GM23248 (cell line): ENCODE results near the gene TEX261.

Experiments used
- EZH2 ChIP-seq: fragments of 200-600 bp; sonication (generic); IDR thresholded peaks from 2 replicates; pipeline ENCODE4 v1.6.1; 2018; ENCODE audit warnings: antibody characterized with exemption, mild to moderate bottlenecking; ENCODE audit not compliant: insufficient read depth, poor library complexity, severe bottlenecking
- EZH2phosphoT487 ChIP-seq: fragments of 200-600 bp; sonication (generic); IDR thresholded peaks from 2 replicates; pipeline ENCODE4 v1.6.1; 2018; ENCODE audit warnings: antibody characterized with exemption, moderate library complexity, mild to moderate bottlenecking, low read depth; ENCODE audit not compliant: insufficient read depth

DNA sequence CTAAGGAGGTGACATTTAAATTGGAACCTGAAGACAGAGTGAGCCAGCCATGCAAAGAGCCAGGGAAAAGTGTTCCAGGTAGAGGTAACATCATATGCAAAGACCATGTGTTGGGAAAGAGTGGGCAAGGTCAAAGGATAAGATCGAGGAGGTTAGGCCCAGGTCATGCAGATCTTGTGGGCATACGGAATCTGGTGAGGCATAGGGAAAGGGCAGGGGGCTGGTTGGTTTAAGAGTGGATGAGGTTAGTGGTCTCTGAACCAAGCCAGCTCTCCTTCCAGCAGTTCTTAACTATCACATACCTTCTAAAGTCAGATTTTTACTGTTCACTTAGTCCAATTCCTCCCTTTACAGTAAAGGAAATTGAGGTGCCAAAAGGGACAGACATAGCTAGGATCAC is 13.3 kb downstream of the TEX261 start:
- TF ChIP-seq EZH2 (no peak), EZH2phosphoT487 (no peak)
